HepG2 (cell line): ENCODE measurements around the gene SRPK3.

Source experiments
- PHF20 ChIP-seq: sonication (generic); formaldehyde crosslinking; IDR thresholded peaks from 2 replicates; pipeline ENCODE4 v1.5.0; 2020; ENCODE audit warnings: mild to moderate bottlenecking, missing genetic modification reagents
- POGZ ChIP-seq: sonication (generic); formaldehyde crosslinking; IDR thresholded peaks from 2 replicates; pipeline ENCODE4 v1.4.0; 2020; ENCODE audit warnings: mild to moderate bottlenecking, missing genetic modification reagents
- SP140L ChIP-seq: sonication (generic); formaldehyde crosslinking; IDR thresholded peaks from 2 replicates; pipeline ENCODE4 v1.4.0; 2020; ENCODE audit warnings: missing genetic modification reagents, borderline replicate concordance
- SRF ChIP-seq: IDR thresholded peaks from 2 replicates; pipeline ENCODE4 v1.6.1; 2011; ENCODE audit warnings: mild to moderate bottlenecking, low read depth, low read length, moderate library complexity
- ZFP37 ChIP-seq: sonication (generic); formaldehyde crosslinking; IDR thresholded peaks from 2 replicates; pipeline ENCODE4 v1.4.0; 2020; ENCODE audit warnings: missing genetic modification reagents, borderline replicate concordance
- TF ChIP-seq, protein P1 (sequence below): sonication (generic); formaldehyde crosslinking; IDR thresholded peaks from 2 replicates; pipeline ENCODE4 v1.5.0; 2020; ENCODE audit warnings: mild to moderate bottlenecking, missing genetic modification reagents, moderate library complexity
- TF ChIP-seq, protein P2 (sequence below): sonication (generic); formaldehyde crosslinking; IDR thresholded peaks from 2 replicates; pipeline ENCODE4 v1.5.0; 2020; ENCODE audit warnings: missing genetic modification reagents

DNA sequence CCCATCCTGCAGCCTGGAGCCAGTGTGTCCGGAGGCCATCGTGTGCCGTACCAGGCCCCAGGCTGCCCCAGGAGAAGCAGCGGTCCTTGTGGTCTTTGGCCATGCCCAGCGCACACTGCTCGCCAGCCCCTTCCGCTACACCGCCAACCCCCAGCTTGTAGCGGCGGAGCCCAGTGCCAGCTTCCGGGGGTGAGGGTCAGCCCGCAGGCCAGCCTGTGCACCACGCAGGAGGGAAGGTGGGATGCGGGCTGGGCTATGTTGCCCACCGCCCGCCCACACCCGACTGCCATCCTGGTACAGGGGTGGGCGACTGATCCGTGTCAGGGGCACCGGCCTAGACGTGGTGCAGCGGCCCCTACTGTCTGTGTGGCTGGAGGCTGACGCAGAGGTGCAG, 7.6 kb upstream of the SRPK3 start:
- TF ChIP-seq, protein P1, sequence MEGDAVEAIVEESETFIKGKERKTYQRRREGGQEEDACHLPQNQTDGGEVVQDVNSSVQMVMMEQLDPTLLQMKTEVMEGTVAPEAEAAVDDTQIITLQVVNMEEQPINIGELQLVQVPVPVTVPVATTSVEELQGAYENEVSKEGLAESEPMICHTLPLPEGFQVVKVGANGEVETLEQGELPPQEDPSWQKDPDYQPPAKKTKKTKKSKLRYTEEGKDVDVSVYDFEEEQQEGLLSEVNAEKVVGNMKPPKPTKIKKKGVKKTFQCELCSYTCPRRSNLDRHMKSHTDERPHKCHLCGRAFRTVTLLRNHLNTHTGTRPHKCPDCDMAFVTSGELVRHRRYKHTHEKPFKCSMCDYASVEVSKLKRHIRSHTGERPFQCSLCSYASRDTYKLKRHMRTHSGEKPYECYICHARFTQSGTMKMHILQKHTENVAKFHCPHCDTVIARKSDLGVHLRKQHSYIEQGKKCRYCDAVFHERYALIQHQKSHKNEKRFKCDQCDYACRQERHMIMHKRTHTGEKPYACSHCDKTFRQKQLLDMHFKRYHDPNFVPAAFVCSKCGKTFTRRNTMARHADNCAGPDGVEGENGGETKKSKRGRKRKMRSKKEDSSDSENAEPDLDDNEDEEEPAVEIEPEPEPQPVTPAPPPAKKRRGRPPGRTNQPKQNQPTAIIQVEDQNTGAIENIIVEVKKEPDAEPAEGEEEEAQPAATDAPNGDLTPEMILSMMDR (CRISPR knock-in tag), result no peak
- no peak for TF ChIP-seq POGZ (CRISPR knock-in tag)
- no peak for TF ChIP-seq SRF
- no peak for TF ChIP-seq ZFP37 (CRISPR knock-in tag)
- no peak for TF ChIP-seq PHF20
- TF ChIP-seq SP140L (CRISPR knock-in tag), result no peak
- TF ChIP-seq, protein P2, sequence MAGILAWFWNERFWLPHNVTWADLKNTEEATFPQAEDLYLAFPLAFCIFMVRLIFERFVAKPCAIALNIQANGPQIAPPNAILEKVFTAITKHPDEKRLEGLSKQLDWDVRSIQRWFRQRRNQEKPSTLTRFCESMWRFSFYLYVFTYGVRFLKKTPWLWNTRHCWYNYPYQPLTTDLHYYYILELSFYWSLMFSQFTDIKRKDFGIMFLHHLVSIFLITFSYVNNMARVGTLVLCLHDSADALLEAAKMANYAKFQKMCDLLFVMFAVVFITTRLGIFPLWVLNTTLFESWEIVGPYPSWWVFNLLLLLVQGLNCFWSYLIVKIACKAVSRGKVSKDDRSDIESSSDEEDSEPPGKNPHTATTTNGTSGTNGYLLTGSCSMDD (CRISPR knock-in tag), result no peak
